ENCODE results near the gene PPARG.

Gene PPARG

DNA sequence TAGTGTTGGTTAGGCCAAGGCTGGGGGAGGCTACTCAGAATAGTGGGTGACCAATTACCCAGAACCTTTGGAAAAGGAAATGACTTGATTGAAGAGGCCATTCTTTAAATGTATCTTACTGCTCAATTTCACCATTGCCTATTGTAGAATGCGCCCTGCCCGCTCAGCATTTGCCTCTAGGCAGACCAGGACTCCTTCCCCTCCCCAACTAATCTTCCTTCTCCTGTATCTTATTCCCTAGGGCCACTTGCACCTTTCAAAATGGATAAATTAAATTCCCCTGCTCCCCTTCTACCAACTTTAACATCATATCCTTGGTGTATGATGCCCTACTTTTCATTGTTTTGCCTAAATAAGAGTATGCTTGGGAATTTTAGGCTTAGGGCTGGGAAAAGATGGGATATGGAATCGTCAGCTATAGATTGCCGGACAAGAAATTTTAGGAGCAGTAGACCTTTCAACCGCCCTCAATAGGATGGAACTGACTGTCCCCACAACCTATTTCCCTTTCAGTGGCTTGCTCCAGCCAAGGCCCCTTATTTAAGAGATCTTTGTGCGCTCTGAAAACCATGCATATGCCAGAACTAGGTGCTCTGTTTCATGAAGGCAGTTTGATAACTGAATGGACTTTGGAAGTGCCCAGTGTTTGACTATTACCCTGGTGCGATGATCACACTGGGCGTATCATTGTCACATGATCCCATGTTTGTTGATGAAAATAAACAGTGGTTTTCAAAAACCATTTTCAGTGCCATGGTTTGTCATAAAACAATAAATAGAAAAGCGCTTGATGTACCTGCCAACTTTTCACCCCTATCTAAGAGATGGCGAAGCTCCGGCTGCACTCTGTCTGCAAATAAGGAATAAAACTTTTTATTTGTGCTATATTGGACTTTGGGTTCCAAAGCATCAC lies 121.1 kb downstream of the PPARG start:
- no peak for TF ChIP-seq CTCF (IDR thresholded peaks at IDR 0.05; ENCODE audit: low read depth, low read length, missing control alignments)
- in situ Hi-C loops (cut with HindIII; ENCODE audit: low sequenced_read_pairs) = no loop called here
- DNase-seq (ENCODE audit: low read depth) = no peak
- no peak overlapping the region for H3K4me3 ChIP-seq (ENCODE audit: low read depth, low read length)

DNA sequence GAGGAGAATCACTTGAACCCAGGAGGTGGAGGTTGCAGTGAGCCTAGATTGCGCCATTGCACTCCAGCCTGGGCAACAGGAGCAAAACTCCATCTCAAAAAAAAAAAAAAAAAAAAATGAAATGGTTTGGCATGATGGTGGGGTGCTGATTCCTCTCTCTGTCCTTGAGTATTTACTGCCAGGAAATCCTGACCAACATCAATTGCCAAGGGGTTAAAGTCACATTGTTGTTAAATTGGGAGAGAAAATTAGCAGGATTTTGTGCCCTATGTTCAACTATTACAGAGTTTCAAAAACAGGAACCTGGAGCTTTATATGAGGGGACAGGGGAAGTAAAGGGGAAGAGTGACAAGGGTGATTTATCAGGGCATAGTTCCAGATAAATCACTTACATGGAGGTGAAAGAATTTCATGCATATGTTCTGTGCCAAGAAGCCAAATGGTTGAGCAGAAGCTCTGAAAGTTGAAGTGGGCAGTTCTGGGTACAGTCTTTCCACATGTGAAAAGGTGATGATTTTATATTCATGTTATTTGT lies 124.9 kb downstream of the PPARG start:
- no peak overlapping the region for H3K4me3 ChIP-seq (ENCODE audit: low read depth, low read length)
- TF ChIP-seq CTCF (IDR thresholded peaks at IDR 0.05; ENCODE audit: low read depth, low read length, missing control alignments) = no peak
- DNase-seq (ENCODE audit: low read depth) = no peak
- in situ Hi-C loops (cut with HindIII; ENCODE audit: low sequenced_read_pairs) = no loop called here

- in situ Hi-C loops (cut with HindIII; ENCODE audit: low sequenced_read_pairs) = no loop called here
- no peak for TF ChIP-seq CTCF (IDR thresholded peaks at IDR 0.05; ENCODE audit: low read depth, low read length, missing control alignments)
- DNase-seq (ENCODE audit: low read depth) = no peak
- no peak overlapping the region for H3K4me3 ChIP-seq (ENCODE audit: low read depth, low read length)
Observed at GRCh38 chr3:12415014-12415680, 126.3 kb downstream of the PPARG start.

DNA sequence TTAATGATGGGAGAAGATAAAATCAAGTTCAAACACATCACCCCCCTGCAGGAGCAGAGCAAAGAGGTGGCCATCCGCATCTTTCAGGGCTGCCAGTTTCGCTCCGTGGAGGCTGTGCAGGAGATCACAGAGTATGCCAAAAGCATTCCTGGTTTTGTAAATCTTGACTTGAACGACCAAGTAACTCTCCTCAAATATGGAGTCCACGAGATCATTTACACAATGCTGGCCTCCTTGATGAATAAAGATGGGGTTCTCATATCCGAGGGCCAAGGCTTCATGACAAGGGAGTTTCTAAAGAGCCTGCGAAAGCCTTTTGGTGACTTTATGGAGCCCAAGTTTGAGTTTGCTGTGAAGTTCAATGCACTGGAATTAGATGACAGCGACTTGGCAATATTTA lies 127.9 kb downstream of the PPARG start:
- in situ Hi-C loops (cut with HindIII; ENCODE audit: low sequenced_read_pairs) = no loop called here
- DNase-seq (ENCODE audit: low read depth) = no peak
- no peak for TF ChIP-seq CTCF (IDR thresholded peaks at IDR 0.05; ENCODE audit: low read depth, low read length, missing control alignments)
- H3K4me3 ChIP-seq (ENCODE audit: low read depth, low read length) = no peak overlapping the region

GRCh38 chr3:12420393-12420792 lies 131.5 kb downstream of the PPARG start:
- DNase-seq (ENCODE audit: low read depth) = no peak
- no peak for TF ChIP-seq CTCF (IDR thresholded peaks at IDR 0.05; ENCODE audit: low read depth, low read length, missing control alignments)
- H3K4me3 ChIP-seq (ENCODE audit: low read depth, low read length) = no peak overlapping the region
- in situ Hi-C loops (cut with HindIII; ENCODE audit: low sequenced_read_pairs) = no loop called here

GRCh38 chr3:12421132-12421531 lies 132.3 kb downstream of the PPARG start:
- no peak overlapping the region for H3K4me3 ChIP-seq (ENCODE audit: low read depth, low read length)
- DNase-seq (ENCODE audit: low read depth) = no peak
- TF ChIP-seq CTCF (IDR thresholded peaks at IDR 0.05; ENCODE audit: low read depth, low read length, missing control alignments) = no peak
- in situ Hi-C loops (cut with HindIII; ENCODE audit: low sequenced_read_pairs) = no loop called here

Data from astrocyte of the cerebellum (primary cell).